Transverse colon (tissue), 3 donors: ENCODE measurements around the gene KAZN.

ENCODE experiments used
- CTCF ChIP-seq, 5 experiments: fragments of 200-600 bp in 3 of 5; fragments of 450-650 bp in 2 of 5; sonication (generic) in 3 of 5; IDR thresholded peaks; 1 replicate in 2 of 5; 2 replicates in 3 of 5; pipeline ENCODE4 v1.5.1; 2016 to 2017; ENCODE audit warnings: antibody characterized with exemption in 5 of 5, inconsistent platforms in 3 of 5, mild to moderate bottlenecking in 2 of 5, moderate library complexity in 1 of 5
- EP300 ChIP-seq: sonication (generic); formaldehyde crosslinking; IDR thresholded peaks from one replicate; pipeline ENCODE4 v1.6.1; 2017; ENCODE audit warnings: antibody characterized with exemption, low read depth
- POLR2A ChIP-seq: fragments of 450-650 bp; IDR thresholded peaks from one replicate; pipeline ENCODE4 v1.6.1; 2016; ENCODE audit warnings: antibody characterized with exemption, mild to moderate bottlenecking, moderate library complexity

- TF ChIP-seq CTCF (IDR thresholded peaks at IDR 0.05) (no peak), POLR2A (no peak), EP300 (no peak)
Observed at GRCh38 chr1:15157524-15158399, 559.3 kb downstream of the KAZN start.
